ENCODE data around the gene RIT2.

The RIT2 gene

DNA sequence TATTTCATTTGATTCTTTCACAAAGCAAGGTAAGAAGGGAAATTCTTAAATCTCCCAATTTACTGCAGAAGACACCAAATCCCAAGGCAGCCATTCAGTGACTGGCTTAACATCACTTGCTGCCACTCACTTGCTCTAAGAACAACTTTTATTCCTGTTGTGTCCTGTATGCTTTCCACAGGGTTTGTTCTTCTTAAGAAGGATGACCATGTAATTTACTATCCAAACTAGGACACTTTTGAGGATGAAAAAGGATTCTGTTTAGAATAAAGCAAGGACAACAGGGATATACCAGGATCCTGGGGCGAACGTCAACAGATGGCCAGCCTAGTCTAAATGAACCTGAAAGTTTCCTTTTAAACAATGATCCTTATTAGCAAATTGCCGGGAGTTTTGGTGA, 34.8 kb downstream of the RIT2 start:
- no peak for DNase-seq

DNA sequence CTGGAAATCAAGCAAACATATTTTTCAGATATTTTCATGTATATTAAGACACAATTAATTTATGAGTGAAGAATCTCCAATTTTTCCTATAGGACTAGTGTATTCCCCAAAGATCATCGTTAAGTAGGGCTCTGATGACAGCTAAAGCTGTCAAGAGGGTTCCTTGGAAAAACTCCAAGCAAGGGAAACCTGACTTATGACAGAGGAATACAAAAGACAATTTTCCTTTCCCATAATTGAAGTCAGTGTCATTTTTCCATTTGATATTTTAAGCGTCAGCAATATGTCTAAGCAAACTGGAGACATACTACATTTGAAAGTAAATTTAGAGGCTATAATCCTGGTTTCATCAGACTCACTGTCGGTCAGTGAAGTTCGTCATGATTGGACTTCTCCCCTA, 36.1 kb downstream of the RIT2 start:
- no peak for DNase-seq

- DNase-seq, result no peak
Measured at GRCh38 chr18:43078478-43079092, 36.9 kb downstream of the RIT2 start.

DNA sequence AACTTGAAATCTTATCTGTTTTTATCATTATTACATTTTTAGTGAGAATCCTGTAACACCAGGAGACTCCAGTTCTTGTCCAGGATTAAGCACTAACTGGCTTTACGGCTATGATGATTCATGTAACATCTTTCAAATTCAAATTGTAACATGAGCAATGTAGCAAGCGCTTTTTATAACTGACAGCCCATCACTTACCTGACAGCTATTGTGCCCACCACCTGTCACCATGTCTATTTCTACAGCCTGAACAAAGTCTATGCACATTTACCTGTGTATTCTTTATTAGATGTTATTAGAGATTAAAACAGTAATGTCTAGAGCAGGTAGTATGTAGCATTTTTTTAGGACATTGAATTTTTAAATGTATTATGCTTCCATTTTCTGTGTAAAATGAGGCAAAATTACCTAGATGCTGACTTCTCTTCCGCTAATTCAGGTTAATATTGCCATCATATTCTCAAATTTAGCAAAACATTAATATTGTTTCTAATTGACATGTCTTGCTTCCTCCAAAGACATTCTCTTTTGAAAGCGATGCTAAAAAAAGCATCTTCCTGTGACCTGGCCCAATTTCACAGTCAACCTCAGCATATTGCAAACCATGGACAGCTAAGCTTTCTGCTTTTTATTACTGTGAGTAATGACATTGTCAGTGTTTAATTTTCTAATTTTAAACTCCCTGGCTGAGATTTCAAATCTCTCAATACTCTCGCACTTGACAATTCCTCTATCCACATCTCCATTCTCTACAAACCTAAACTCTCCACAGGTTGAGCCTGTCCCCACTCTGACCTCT, 37.8 kb downstream of the RIT2 start:
- DNase-seq, result no peak

GRCh38 chr18:43073771-43074170, 41.7 kb downstream of the RIT2 start:
- no peak for DNase-seq

- DNase-seq, result no peak
Measured at GRCh38 chr18:43068781-43069180, 46.7 kb downstream of the RIT2 start.

DNA sequence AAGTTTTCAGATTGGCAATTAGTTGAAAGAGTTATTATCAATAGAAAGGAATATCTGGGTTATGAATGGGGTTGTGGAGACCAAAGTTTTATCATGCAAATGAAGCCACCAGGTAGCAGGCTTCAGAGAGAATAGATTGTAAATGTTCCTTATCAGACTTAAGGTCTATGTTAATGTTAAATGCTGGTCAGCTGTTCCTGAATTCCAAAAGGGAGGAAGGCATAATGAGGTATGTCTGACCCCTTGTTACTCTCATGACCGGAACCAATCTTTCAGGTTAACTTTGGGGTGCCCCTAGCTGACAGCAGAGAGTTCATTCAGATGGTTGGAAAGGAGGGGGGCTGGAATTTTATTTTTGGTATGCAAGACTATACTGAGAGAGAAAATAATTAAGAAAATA, 47.9 kb downstream of the RIT2 start:
- DNase-seq, result no peak

DNA sequence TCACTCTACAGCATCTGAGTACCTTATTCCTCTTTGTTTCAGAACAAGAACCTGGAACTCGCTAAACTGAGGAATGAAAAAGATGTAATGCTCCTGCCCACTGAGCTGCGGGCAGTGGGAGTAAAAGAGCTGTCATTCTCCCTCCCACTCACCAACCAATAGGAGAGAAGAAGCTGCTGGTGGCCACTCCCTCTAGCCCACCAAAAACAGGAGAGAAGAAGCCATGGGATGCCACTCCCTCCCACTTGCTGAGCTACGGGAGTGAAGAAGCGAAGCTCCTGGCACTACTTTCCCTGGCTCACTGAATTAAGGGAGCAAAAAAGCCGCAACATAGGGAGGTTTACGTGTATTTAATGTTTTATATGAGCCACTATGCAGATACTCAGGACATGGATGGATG, 53.7 kb downstream of the RIT2 start:
- no peak for DNase-seq

- DNase-seq, result no peak
Measured at GRCh38 chr18:43061318-43061717, 54.2 kb downstream of the RIT2 start.

DNA sequence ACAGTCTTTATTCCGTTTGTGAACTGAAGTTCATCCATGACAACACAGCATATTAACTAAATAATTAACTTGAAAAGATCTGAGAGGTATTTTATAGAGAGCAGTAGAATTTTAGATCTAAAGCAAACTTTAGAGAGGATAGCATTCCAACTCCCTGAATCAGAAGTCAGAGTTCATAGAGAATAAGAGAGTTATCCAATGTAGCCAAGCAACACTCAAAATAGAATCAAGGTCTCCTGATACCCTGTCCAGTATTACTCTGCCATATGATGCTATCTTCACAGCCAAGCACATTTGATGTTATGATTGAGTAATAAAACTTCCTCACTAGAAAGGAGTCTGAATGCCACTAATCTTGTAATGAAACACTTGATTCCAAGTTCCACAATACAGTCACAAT, 55.5 kb downstream of the RIT2 start:
- no peak for DNase-seq

GRCh38 chr18:43054815-43055519, 60.5 kb downstream of the RIT2 start:
- DNase-seq, result no peak

DNA sequence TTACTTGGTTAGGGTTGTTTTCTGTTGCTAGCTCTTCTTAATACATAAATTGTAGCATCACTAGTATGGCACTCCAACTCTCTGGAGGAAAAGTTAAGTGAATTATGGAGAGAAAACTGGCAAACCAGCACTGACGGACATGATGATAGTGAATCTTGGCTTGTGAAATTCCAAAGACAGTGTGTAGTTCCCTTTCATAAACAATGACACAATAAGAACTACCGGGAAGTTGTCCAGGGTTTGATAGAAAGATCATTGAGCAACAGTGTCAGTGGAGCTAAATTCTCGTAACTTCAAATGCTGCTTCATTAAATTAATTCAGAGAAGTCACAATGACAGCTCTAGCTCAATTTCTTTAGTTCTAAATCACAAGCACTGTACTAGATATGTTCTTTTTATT, 66.5 kb downstream of the RIT2 start:
- no peak for DNase-seq

DNA sequence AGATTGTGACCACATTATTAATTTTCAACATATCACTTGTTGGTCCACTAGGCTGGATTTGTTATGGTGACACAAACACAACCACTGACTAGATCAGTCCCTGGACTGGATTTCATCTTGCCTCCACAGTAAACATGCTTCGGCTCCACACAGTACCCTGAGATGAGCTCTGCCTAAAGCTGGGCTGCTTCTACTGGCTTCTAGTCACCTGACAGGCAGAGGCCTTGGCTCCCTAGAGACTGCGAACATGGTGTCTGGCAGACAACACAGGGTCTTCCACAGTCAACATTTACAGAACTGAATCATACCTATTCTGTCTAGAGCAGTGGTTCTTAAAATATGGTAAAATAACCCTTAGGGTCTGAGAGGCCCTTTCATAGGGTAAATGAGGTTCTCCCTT, 69.2 kb downstream of the RIT2 start:
- DNase-seq, result no peak

DNA sequence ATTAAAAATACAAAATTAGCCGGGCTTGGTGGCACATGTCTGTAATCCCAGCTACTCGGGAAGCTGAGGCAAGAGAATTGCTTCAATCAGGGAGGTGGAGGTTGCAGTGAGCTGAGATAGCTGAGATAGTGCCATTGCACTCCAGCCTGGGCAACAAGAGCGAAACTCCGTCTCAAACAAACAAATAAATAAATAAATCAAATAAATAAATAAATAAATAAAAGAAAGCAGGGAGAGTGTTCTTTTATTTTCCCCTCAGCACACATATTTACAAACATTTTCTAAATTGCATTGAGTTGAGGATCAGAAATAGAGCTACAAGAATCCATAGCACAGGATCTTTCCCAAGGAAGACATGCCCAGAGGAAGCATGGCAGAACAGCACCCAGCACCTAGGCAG, 71.9 kb downstream of the RIT2 start:
- DNase-seq, result no peak

DNA sequence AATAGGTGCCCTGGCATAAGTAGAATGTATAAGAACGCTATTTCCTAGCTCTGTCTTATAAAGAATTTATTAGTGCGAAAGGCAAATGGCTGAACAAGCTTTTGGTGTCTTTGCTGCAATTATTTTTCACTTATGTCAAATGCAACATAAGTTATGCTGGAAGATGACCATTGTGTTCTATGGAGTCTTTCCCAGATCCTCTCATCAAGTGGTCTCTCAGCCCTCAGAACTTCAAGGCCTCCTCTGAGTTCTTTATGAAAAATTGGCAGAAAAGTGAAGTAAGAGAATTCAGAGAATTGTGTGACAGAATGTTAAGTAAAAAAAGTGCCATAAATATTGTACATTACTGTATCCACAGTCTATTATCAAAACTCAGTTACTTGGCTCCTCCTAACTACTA, 75.2 kb downstream of the RIT2 start:
- no peak for DNase-seq

DNA sequence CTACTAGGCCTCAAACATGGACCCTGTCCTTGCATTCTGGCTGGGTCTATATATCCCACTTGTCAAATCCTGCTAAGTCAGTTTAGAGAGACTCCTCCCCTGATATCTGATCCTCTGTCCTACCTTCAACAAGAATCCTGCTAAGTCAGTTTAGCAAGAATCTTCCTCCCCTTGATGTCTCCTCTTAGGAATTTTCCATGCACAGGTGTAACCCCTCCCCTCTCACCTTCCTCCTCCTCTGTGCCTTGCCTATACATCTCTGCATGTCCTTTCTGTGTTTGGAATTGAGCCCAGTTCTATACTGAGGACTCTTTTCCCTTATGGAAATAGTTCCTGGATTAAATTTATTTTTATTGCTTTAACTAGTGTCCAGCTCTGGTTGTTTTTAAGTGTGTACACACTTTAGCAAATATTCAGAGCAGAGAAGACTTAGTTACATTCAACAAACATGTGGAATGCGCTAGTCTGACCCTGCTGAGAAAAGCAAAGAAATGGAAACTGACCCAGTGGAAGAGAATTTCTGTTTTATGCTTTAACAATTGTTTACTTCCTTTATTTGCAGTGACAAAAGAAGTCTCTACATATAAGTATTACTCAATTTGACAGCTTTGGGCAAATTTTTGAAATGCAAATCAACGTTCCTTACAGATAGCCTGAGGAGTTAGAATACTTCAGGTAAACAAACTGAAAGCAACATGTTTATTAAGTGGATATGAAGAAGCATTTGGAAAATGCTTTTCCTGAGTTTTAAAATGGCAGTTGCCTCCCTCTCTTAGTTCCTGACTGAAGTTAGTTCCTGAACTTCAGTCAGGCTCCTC, 80.6 kb downstream of the RIT2 start:
- DNase-seq, result peak; percentile 88

GRCh38 chr18:43031169-43031568, 84.3 kb downstream of the RIT2 start:
- DNase-seq, result no peak

DNA sequence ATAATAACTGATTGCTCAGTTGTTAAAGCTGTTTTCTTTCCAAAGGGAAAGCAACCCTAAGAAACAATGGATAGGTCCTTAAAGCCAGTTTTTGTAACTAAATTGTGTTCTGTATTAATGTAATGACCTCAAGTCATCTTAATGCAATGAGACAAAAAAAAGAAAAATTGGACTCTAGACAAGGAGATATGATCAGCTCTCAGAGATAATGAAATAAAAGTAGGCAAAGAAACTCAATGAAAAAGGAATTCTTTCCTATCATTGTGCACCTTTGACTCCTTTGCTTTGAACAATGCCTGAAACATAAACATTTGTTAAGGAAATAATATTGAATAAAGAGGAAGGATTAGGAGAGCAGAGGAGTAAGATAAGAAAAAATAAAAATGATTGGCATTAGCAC, 86.1 kb downstream of the RIT2 start:
- DNase-seq, result no peak

DNA sequence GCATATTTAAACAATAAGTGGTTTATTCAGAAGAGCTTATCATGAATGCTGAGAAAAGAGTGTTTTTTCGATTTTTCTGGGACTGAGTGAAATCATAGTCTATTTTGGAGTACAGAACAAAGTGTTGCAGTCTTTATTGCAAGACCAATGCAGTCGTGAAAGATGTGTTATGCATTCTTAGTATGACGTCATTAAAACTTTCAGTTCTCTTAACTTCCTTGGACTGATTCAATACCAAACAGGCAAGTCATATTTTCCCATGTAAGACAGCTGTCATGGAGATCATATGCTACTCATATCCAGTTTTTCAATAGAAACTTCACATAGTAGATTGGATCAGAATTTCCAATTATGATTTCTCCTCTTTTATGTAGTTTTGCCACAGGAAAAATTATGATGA, 92.6 kb downstream of the RIT2 start:
- DNase-seq, result no peak

DNA sequence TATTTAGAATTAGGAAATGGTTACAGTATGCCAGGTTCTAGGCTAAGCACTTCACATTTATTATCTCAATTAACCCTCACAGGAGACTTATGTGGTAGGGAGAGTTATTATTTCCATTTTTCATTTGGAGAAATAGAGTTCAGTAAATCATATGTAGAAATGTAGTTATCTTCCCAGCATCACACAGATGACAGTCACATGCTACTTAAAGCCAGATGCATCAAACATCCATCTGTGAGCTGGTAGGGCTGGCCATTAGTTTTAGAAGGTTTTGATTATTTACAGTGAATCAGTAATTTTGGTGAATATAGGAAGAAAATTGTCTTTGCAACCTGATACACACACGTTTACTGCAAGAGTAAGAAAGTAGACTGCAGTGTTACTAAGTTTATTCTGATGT, 97.9 kb downstream of the RIT2 start:
- no peak for DNase-seq

- DNase-seq, result no peak
Measured at GRCh38 chr18:43013486-43013885, 102.0 kb downstream of the RIT2 start.

DNA sequence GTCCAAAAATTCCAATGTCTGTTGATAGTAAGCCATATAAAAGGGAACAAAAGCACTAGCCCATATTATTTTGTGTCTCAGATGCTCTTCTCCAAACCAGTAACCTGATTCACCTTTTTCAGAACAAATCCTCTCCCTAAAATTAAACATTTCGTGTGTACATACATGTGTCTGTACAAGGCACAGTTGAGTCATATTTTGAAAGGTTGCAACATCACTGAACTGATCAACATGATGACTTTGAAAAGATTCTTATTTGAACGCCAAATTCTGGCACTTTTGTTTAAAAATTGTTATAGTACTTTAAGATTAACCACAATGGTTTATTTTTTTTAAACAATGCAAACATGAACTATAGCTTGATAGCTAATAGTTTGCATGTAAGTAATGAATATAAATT, 102.5 kb downstream of the RIT2 start:
- DNase-seq, result no peak

DNA sequence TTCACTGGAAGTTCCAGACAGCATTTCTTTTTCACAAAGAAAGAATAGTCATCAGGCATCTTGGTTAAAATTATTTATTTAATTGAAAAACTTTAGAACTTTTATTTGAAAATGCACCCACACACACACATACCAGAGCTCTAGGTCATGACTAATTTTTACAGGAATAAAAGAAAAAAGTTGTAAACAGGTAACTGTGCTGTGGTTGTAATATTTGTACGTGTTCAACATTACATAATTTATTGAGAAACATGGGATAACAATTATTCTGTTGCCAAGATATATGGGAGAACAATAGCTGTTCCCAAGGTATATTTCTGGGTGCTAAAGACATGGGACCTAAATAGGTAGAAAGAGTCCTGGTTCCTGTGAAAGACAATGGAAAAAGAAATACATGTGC, 104.9 kb downstream of the RIT2 start:
- DNase-seq, result no peak

Measured in NCI-H510A treated with DMSO at 0.1 percent for 48 hours (cell line).